Neural cell (in vitro differentiated cells): ENCODE data around the gene SERPINA6. TPM values are rescaled to one million over a fixed set of nuclear protein-coding genes. Genes with fewer than 3 reads are reported as not detected.

ENCODE experiments used
- H2AFZ ChIP-seq: fragments of 200-600, 300-800 bp; sonication (generic), shearing (Covaris generic); 2 replicates; pipeline ENCODE4 v1.6.0; 2014; ENCODE audit warnings: low read depth, mild to moderate bottlenecking, antibody characterized with exemption, low read length, moderate library complexity
- H3F3A ChIP-seq: fragments of 200-600 bp; shearing (Covaris generic); 2 replicates; pipeline ENCODE4 v1.6.1; 2016; ENCODE audit warnings: mild to moderate bottlenecking, moderate library complexity, mixed read lengths, antibody characterized with exemption, low read length; ENCODE audit not compliant: insufficient read depth, poor library complexity, severe bottlenecking
- H3K27ac ChIP-seq: fragments of 200-600, 300-800 bp; sonication (generic), shearing (Covaris generic); 2 replicates; pipeline ENCODE4 v1.5.1; 2014; ENCODE audit warnings: mild to moderate bottlenecking, low read length, moderate library complexity
- H3K27me3 ChIP-seq: fragments of 300-800, 200-600 bp; sonication (generic), shearing (Covaris generic); 2 replicates; pipeline ENCODE4 v1.6.0; 2014; ENCODE audit warnings: mild to moderate bottlenecking, low read depth, low read length, moderate library complexity; ENCODE audit not compliant: insufficient read depth
- H3K36me3 ChIP-seq: fragments of 300-800, 200-600 bp; sonication (generic), shearing (Covaris generic); 2 replicates; pipeline ENCODE4 v1.5.1; 2014; ENCODE audit warnings: mild to moderate bottlenecking, antibody characterized with exemption, low read length, moderate library complexity; ENCODE audit not compliant: insufficient read depth
- H3K4me2 ChIP-seq: fragments of 300-800, 200-600 bp; sonication (generic), shearing (Covaris generic); 2 replicates; pipeline ENCODE4 v1.6.0; 2014; ENCODE audit warnings: mild to moderate bottlenecking, low read length
- H3K4me3 ChIP-seq: fragments of 300-800, 200-600 bp; sonication (generic), shearing (Covaris generic); 2 replicates; pipeline ENCODE4 v1.5.1; 2014; ENCODE audit warnings: mild to moderate bottlenecking, low read length, moderate library complexity
- H3K79me2 ChIP-seq: fragments of 200-600 bp; shearing (Covaris generic); replicated peaks from 2 replicates; pipeline ENCODE4 v1.6.0; 2014; ENCODE audit warnings: mild to moderate bottlenecking, low read length, moderate library complexity; ENCODE audit not compliant: insufficient read depth
- H3K9ac ChIP-seq: fragments of 300-800, 200-600 bp; sonication (generic), shearing (Covaris generic); 2 replicates; pipeline ENCODE4 v1.6.1; 2016; ENCODE audit warnings: mild to moderate bottlenecking, low read length, mixed read lengths
- H3K9me2 ChIP-seq: fragments of 200-600 bp; shearing (Covaris generic); 2 replicates; pipeline ENCODE4 v1.6.1; 2016; ENCODE audit warnings: mild to moderate bottlenecking, low read length, mixed read lengths; ENCODE audit not compliant: insufficient read depth
- H3K9me3 ChIP-seq: fragments of 200-600, 300-800 bp; sonication (generic), shearing (Covaris generic); 2 replicates; pipeline ENCODE4 v1.6.1; 2016; ENCODE audit warnings: mild to moderate bottlenecking, mixed run types, low read length, moderate library complexity, mixed read lengths
- H4K20me1 ChIP-seq: fragments of 200-600 bp; shearing (Covaris generic); 2 replicates; pipeline ENCODE4 v1.6.1; 2016; ENCODE audit warnings: mild to moderate bottlenecking, mixed run types; ENCODE audit not compliant: insufficient read depth
- EP300 ChIP-seq: fragments of 450-650 bp; conservative IDR thresholded peaks from 2 replicates; pipeline ENCODE4 v1.6.1; 2014; ENCODE audit warnings: antibody characterized with exemption, mild to moderate bottlenecking, moderate library complexity; ENCODE audit not compliant: poor library complexity, severe bottlenecking
- EZH2 ChIP-seq: fragments of 200-600, 300-800 bp; shearing (Covaris generic), sonication (generic); IDR thresholded peaks from 2 replicates; pipeline ENCODE4 v1.6.1; 2014; ENCODE audit warnings: antibody characterized with exemption, low read length, borderline replicate concordance, mild to moderate bottlenecking; ENCODE audit not compliant: insufficient read depth, poor library complexity, severe bottlenecking
- MXI1 ChIP-seq: fragments of 450-650 bp; conservative IDR thresholded peaks from 2 replicates; pipeline ENCODE4 v1.6.1; 2014; ENCODE audit warnings: antibody characterized with exemption, mild to moderate bottlenecking; ENCODE audit not compliant: poor library complexity, severe bottlenecking
- POLR2AphosphoS5 ChIP-seq: IDR thresholded peaks from 2 replicates; pipeline ENCODE4 v1.6.1; 2012
- RAD21 ChIP-seq: fragments of 450-650 bp; conservative IDR thresholded peaks from 2 replicates; pipeline ENCODE4 v1.6.1; 2014; ENCODE audit warnings: antibody characterized with exemption, mild to moderate bottlenecking, moderate library complexity
- SMC3 ChIP-seq: fragments of 450-650 bp; conservative IDR thresholded peaks from 2 replicates; pipeline ENCODE4 v1.6.1; 2014; ENCODE audit warnings: antibody characterized with exemption, mild to moderate bottlenecking, moderate library complexity; ENCODE audit not compliant: poor library complexity
- TAF1 ChIP-seq: IDR thresholded peaks from 2 replicates; pipeline ENCODE4 v1.6.1; 2012; ENCODE audit warnings: low read depth
- polyA plus RNA-seq: library from polyadenylated mRNA; depleted of rRNA; stranded (reverse); fragments of >200 nt; gene quantifications from 2 replicates; pipeline ENCODE4 v1.2.3, GENCODE V29; 2014
- TF ChIP-seq, protein P1 (sequence below): IDR thresholded peaks from 2 replicates; pipeline ENCODE4 v1.6.1; 2012; ENCODE audit warnings: borderline replicate concordance
- TF ChIP-seq, protein P2 (sequence below): fragments of 450-650 bp; IDR thresholded peaks from 2 replicates; pipeline ENCODE4 v1.5.1; 2014; ENCODE audit warnings: antibody characterized with exemption, mild to moderate bottlenecking, moderate library complexity; ENCODE audit not compliant: poor library complexity, severe bottlenecking

The SERPINA6 gene
- polyA plus RNA-seq, 1 donor from 2014 or later, result not detected

DNA sequence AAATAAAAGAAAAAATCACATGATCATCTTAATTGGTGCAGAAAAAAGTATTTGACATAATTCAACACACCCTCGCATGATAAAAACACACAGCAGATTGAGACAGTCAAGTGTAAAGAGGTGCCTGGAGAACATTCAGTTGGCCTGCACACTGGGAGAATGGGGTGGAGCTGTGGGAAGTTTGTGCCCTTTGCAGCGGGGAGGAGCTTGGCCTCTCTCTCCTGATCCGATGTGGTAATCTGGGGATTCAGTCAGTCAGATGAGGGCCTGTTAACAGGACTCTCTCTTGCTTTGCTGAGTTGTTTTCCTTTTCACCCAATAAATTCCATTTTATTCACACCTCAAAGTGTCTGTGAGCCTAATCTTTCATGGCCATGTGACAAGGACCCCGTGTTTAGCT, 5.9 kb downstream of the SERPINA6 start:
- H3K79me2 ChIP-seq, result no peaks in the 10 kb centered on the region
- H3K9me3 ChIP-seq, result peaks cover 6% of the 10 kb centered on the region
- no peak overlapping the region for H3K4me3 ChIP-seq
- no peak for TF ChIP-seq MXI1
- no peaks in the 10 kb centered on the region for H3K9me2 ChIP-seq
- no peaks in the 10 kb centered on the region for H3F3A ChIP-seq
- H3K36me3 ChIP-seq, result no peaks in the 10 kb centered on the region
- H3K9ac ChIP-seq, result no peak overlapping the region
- H2AFZ ChIP-seq, result no peak overlapping the region
- H3K27me3 ChIP-seq, result no peaks in the 10 kb centered on the region
- no peak overlapping the region for H3K4me2 ChIP-seq
- H4K20me1 ChIP-seq, result no peaks in the 10 kb centered on the region
- H3K27ac ChIP-seq, result no peak overlapping the region

DNA sequence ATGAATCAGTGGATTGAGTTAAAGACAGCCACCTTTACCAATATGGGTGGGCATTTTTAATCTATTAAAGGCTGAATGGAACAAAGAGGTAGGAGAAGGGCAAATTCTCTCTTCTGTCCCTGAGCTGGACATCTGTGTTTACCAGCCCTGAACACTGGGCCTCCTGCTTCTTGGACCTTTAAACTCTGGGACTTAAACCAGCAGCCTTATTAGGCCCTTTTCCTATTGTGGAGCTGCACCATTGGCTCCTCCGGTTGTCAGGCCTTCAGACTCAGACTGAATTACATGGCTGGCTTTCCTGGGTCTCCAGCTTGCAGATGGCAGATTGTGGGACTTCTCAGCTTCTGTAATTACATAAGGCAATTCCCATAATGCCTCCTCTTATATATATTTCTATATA, 6.4 kb downstream of the SERPINA6 start:
- no peaks in the 10 kb centered on the region for H3K79me2 ChIP-seq
- TF ChIP-seq EP300, result no peak
- no peaks in the 10 kb centered on the region for H3K36me3 ChIP-seq
- no peak overlapping the region for H3K4me3 ChIP-seq
- no peaks in the 10 kb centered on the region for H3K9me2 ChIP-seq
- H3K4me2 ChIP-seq, result no peak overlapping the region
- no peaks in the 10 kb centered on the region for H3K27me3 ChIP-seq
- H3K27ac ChIP-seq, result no peak overlapping the region
- H2AFZ ChIP-seq, result no peak overlapping the region
- no peak overlapping the region for H3K9ac ChIP-seq
- H3K9me3 ChIP-seq, result peaks cover 6% of the 10 kb centered on the region
- H4K20me1 ChIP-seq, result no peaks in the 10 kb centered on the region
- no peaks in the 10 kb centered on the region for H3F3A ChIP-seq

DNA sequence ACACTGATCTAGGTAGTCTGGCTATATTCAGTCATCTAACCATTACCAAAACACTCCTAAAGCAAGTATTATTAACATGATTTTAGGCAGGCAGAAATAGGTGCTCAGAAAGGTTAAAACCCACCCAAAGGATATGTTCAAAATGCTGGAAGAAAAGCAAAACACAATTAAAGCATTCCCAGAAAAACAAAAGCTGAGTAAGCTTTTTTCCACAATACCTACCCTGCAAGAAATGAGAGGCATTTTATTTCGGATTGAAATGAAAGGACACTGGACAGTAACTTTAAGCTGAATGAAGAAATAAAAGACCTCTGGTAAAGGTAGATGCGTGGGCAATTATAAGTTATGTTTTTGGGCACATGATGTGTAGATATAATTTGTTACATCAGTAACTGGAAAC, 8.2 kb downstream of the SERPINA6 start:
- Histone ChIP-seq H2AFZ (no peak overlapping the region), H3K9me3 (peaks cover 6% of the 10 kb centered on the region), H3K27ac (no peak overlapping the region), H3K9ac (no peak overlapping the region), H4K20me1 (no peaks in the 10 kb centered on the region), H3K9me2 (no peaks in the 10 kb centered on the region), H3K79me2 (no peaks in the 10 kb centered on the region), H3K36me3 (no peaks in the 10 kb centered on the region), H3K4me3 (no peak overlapping the region), H3F3A (no peaks in the 10 kb centered on the region), H3K4me2 (no peak overlapping the region), H3K27me3 (no peaks in the 10 kb centered on the region)
- TF ChIP-seq POLR2AphosphoS5 (no peak), SMC3 (no peak), EZH2 (no peak), MXI1 (no peak), EP300 (no peak), RAD21 (no peak), TAF1 (no peak)
- TF ChIP-seq, protein P1, sequence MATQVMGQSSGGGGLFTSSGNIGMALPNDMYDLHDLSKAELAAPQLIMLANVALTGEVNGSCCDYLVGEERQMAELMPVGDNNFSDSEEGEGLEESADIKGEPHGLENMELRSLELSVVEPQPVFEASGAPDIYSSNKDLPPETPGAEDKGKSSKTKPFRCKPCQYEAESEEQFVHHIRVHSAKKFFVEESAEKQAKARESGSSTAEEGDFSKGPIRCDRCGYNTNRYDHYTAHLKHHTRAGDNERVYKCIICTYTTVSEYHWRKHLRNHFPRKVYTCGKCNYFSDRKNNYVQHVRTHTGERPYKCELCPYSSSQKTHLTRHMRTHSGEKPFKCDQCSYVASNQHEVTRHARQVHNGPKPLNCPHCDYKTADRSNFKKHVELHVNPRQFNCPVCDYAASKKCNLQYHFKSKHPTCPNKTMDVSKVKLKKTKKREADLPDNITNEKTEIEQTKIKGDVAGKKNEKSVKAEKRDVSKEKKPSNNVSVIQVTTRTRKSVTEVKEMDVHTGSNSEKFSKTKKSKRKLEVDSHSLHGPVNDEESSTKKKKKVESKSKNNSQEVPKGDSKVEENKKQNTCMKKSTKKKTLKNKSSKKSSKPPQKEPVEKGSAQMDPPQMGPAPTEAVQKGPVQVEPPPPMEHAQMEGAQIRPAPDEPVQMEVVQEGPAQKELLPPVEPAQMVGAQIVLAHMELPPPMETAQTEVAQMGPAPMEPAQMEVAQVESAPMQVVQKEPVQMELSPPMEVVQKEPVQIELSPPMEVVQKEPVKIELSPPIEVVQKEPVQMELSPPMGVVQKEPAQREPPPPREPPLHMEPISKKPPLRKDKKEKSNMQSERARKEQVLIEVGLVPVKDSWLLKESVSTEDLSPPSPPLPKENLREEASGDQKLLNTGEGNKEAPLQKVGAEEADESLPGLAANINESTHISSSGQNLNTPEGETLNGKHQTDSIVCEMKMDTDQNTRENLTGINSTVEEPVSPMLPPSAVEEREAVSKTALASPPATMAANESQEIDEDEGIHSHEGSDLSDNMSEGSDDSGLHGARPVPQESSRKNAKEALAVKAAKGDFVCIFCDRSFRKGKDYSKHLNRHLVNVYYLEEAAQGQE, result no peak
- TF ChIP-seq, protein P2, sequence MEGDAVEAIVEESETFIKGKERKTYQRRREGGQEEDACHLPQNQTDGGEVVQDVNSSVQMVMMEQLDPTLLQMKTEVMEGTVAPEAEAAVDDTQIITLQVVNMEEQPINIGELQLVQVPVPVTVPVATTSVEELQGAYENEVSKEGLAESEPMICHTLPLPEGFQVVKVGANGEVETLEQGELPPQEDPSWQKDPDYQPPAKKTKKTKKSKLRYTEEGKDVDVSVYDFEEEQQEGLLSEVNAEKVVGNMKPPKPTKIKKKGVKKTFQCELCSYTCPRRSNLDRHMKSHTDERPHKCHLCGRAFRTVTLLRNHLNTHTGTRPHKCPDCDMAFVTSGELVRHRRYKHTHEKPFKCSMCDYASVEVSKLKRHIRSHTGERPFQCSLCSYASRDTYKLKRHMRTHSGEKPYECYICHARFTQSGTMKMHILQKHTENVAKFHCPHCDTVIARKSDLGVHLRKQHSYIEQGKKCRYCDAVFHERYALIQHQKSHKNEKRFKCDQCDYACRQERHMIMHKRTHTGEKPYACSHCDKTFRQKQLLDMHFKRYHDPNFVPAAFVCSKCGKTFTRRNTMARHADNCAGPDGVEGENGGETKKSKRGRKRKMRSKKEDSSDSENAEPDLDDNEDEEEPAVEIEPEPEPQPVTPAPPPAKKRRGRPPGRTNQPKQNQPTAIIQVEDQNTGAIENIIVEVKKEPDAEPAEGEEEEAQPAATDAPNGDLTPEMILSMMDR, result no peak
